ENCODE data around the gene MTG1.
"Not testable (repeated sequence)": the region's sequence is repeated elsewhere in the genome, so short reads cannot be mapped to it uniquely, and the experiment has no call there.

The MTG1 gene

GRCh38 chr10:133400624-133401424 is 6.9 kb downstream of the MTG1 start:
- no peak for DNase-seq (ENCODE audit: low read depth, low spot score)

GRCh38 chr10:133401500-133401899 is 7.5 kb downstream of the MTG1 start:
- no peak for DNase-seq (ENCODE audit: low read depth, low spot score)

- DNase-seq (ENCODE audit: low read depth, low spot score): no peak
Measured at GRCh38 chr10:133401981-133402725, 8.2 kb downstream of the MTG1 start.

- no peak for DNase-seq (ENCODE audit: low read depth, low spot score)
Measured at GRCh38 chr10:133403359-133403758, 9.4 kb downstream of the MTG1 start.

GRCh38 chr10:133403784-133404183 is 9.8 kb downstream of the MTG1 start:
- DNase-seq (ENCODE audit: low read depth, low spot score): no peak

GRCh38 chr10:133405272-133405671 is 11.3 kb downstream of the MTG1 start:
- DNase-seq (ENCODE audit: low read depth, low spot score): no peak

- no peak for DNase-seq (ENCODE audit: low read depth, low spot score)
Measured at GRCh38 chr10:133405844-133406527, 12.0 kb downstream of the MTG1 start.

- DNase-seq (ENCODE audit: low read depth, low spot score): no peak
Measured at GRCh38 chr10:133411523-133412380, 17.8 kb downstream of the MTG1 start.

GRCh38 chr10:133412381-133412711 is 18.4 kb downstream of the MTG1 start:
- DNase-seq (ENCODE audit: low read depth, low spot score): no peak

GRCh38 chr10:133414401-133414800 is 20.4 kb downstream of the MTG1 start:
- DNase-seq (ENCODE audit: low read depth, low spot score): not testable (repeated sequence)

- DNase-seq (ENCODE audit: low read depth, low spot score): no peak
Measured at GRCh38 chr10:133415752-133416151, 21.8 kb downstream of the MTG1 start.

- no peak for DNase-seq (ENCODE audit: low read depth, low spot score)
Measured at GRCh38 chr10:133418289-133418993, 24.5 kb downstream of the MTG1 start.

- no peak for DNase-seq (ENCODE audit: low read depth, low spot score)
Measured at GRCh38 chr10:133419211-133419950, 25.4 kb downstream of the MTG1 start.

GRCh38 chr10:133420028-133420427 is 26.1 kb downstream of the MTG1 start:
- DNase-seq (ENCODE audit: low read depth, low spot score): no peak

GRCh38 chr10:133420579-133420978 is 26.6 kb downstream of the MTG1 start:
- DNase-seq (ENCODE audit: low read depth, low spot score): no peak

GRCh38 chr10:133421336-133422222 is 27.6 kb downstream of the MTG1 start:
- no peak for DNase-seq (ENCODE audit: low read depth, low spot score)

- no peak for DNase-seq (ENCODE audit: low read depth, low spot score)
Measured at GRCh38 chr10:133422223-133422806, 28.4 kb downstream of the MTG1 start.

- no peak for DNase-seq (ENCODE audit: low read depth, low spot score)
Measured at GRCh38 chr10:133422807-133423771, 29.1 kb downstream of the MTG1 start.

All from iPS DF 19.7 (cell line).